Upper lobe of right lung (tissue), 1 donor: ENCODE results near the gene SRPK3. TPM values are rescaled to one million over a fixed set of nuclear protein-coding genes. Genes with fewer than 3 reads are reported as not detected.

ENCODE experiments used
- ATAC-seq: fragments of 200-7000 bp; cut with Tn5 transposase; one replicate; pipeline ENCODE4 v1.9.1; 2020; ENCODE audit warnings: mild to moderate bottlenecking, moderate library complexity
- DNase-seq: peaks from one replicate; pipeline ENCODE4 v3.0.0-alpha.2; 2020
- H3K27ac ChIP-seq: fragments of 200-600 bp; one replicate; pipeline ENCODE4 v1.8.0; 2022
- H3K27me3 ChIP-seq: fragments of 200-600 bp; one replicate; pipeline ENCODE4 v1.8.0; 2022; ENCODE audit warnings: mild to moderate bottlenecking
- H3K36me3 ChIP-seq: fragments of 200-600 bp; one replicate; pipeline ENCODE4 v1.8.0; 2022
- H3K4me1 ChIP-seq: fragments of 200-600 bp; one replicate; pipeline ENCODE4 v1.8.0; 2022
- H3K4me3 ChIP-seq: fragments of 200-600 bp; one replicate; pipeline ENCODE4 v1.8.0; 2022; ENCODE audit warnings: mild to moderate bottlenecking
- H3K9me3 ChIP-seq: fragments of 200-600 bp; one replicate; pipeline ENCODE4 v1.8.0; 2022
- CTCF ChIP-seq: fragments of 200-600 bp; IDR thresholded peaks from one replicate; pipeline ENCODE4 v1.8.0; 2022; ENCODE audit warnings: antibody characterized with exemption
- intact Hi-C: fragments of 100-400 bp; cut with DNase I; formaldehyde crosslinking; loops from one replicate; pipeline ENCODE4 v1.11.0; 2022
- total RNA-seq: library from RNA; stranded (reverse); fragmentation: NEBNext Ultra II Directional; extraction: Animal tissue kit (Norgen Biotek cat#: 25700); gene quantifications from one replicate; pipeline ENCODE4 v1.2.1, GENCODE V29; 2021
- donor health status: DM: no; HTN: yes; CAD: no; lungs with severe emphysema.

Gene SRPK3
- total RNA-seq, 1 donor from 2014 or later = not detected

- Histone ChIP-seq H3K4me1 (peaks cover 3% of the 10 kb centered on the region), H3K27me3 (no peaks in the 10 kb centered on the region), H3K27ac (no peak overlapping the region), H3K36me3 (no peaks in the 10 kb centered on the region), H3K4me3 (no peak overlapping the region), H3K9me3 (no peaks in the 10 kb centered on the region)
- DNase-seq = peak; percentile 39
- ATAC-seq = no peak
- intact Hi-C loops = loop anchor here (10.0 kb wide), 1 partner anchor 186 kb away; no protein-coding TSS in a partner anchor
- TF ChIP-seq CTCF = no peak
These were observed 12.3 kb upstream of the SRPK3 start for GRCh38 chrX:153768311-153769157.

- TF ChIP-seq CTCF = no peak
- H3K4me1 ChIP-seq = no peaks in the 10 kb centered on the region
- no peak for DNase-seq
- H3K4me3 ChIP-seq = no peak overlapping the region
- H3K9me3 ChIP-seq = no peaks in the 10 kb centered on the region
- intact Hi-C loops = loop anchor here (10.0 kb wide), 1 partner anchor 185 kb away; no protein-coding TSS in a partner anchor
- no peak for ATAC-seq
- no peaks in the 10 kb centered on the region for H3K27me3 ChIP-seq
- H3K27ac ChIP-seq = no peak overlapping the region
- no peaks in the 10 kb centered on the region for H3K36me3 ChIP-seq
These were observed 11.5 kb upstream of the SRPK3 start for GRCh38 chrX:153769158-153769864.

- Histone ChIP-seq H3K9me3 (no peaks in the 10 kb centered on the region), H3K4me1 (no peaks in the 10 kb centered on the region), H3K27ac (no peak overlapping the region), H3K36me3 (no peaks in the 10 kb centered on the region), H3K27me3 (no peaks in the 10 kb centered on the region), H3K4me3 (no peak overlapping the region)
- no peak for TF ChIP-seq CTCF
- intact Hi-C loops = loop anchor here (10.0 kb wide), 1 partner anchor 185 kb away; no protein-coding TSS in a partner anchor
- DNase-seq = peak; percentile 37
- ATAC-seq = no peak
These were observed 10.8 kb upstream of the SRPK3 start for GRCh38 chrX:153769865-153770600.

GRCh38 chrX:153770601-153771414 is 10.0 kb upstream of the SRPK3 start:
- no peaks in the 10 kb centered on the region for H3K36me3 ChIP-seq

More at GRCh38 chrX:153770601-153771414, 10.0 kb upstream of the SRPK3 start:
- H3K4me1 ChIP-seq = no peaks in the 10 kb centered on the region
- no peaks in the 10 kb centered on the region for H3K27me3 ChIP-seq
- no peak overlapping the region for H3K27ac ChIP-seq
- no peak overlapping the region for H3K4me3 ChIP-seq
- no peak for TF ChIP-seq CTCF
- DNase-seq (no peak), ATAC-seq (no peak)
- H3K9me3 ChIP-seq = no peaks in the 10 kb centered on the region
- intact Hi-C loops = no loop called here
